ENCODE results near the gene RERE. TPM values are rescaled to one million over a fixed set of nuclear protein-coding genes. Genes with fewer than 3 reads are reported as not detected.

Gene RERE
- total and polyA plus RNA-seq, 2 experiments from 2014 or later: 148 to 170 TPM

DNA sequence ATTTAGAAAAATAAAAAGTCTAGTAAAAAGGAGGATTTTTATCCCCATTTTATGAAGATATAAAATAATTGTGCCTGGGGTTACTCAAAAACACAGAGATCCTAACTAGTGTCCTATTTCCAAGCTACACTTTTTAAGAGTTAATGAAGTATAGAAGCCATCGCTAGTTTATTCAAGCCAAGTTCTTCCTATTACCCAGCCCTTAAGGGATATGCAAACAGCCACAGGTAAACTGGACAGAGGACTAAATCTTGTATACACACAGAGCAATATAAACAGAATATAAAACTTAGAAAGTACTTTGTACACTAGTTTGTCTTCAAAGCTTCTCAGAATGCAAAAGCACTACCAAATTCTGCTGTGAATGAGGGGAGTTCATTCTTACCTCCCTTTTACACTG, 111.1 kb downstream of the RERE start (continued):
- TF ChIP-seq, protein P1, sequence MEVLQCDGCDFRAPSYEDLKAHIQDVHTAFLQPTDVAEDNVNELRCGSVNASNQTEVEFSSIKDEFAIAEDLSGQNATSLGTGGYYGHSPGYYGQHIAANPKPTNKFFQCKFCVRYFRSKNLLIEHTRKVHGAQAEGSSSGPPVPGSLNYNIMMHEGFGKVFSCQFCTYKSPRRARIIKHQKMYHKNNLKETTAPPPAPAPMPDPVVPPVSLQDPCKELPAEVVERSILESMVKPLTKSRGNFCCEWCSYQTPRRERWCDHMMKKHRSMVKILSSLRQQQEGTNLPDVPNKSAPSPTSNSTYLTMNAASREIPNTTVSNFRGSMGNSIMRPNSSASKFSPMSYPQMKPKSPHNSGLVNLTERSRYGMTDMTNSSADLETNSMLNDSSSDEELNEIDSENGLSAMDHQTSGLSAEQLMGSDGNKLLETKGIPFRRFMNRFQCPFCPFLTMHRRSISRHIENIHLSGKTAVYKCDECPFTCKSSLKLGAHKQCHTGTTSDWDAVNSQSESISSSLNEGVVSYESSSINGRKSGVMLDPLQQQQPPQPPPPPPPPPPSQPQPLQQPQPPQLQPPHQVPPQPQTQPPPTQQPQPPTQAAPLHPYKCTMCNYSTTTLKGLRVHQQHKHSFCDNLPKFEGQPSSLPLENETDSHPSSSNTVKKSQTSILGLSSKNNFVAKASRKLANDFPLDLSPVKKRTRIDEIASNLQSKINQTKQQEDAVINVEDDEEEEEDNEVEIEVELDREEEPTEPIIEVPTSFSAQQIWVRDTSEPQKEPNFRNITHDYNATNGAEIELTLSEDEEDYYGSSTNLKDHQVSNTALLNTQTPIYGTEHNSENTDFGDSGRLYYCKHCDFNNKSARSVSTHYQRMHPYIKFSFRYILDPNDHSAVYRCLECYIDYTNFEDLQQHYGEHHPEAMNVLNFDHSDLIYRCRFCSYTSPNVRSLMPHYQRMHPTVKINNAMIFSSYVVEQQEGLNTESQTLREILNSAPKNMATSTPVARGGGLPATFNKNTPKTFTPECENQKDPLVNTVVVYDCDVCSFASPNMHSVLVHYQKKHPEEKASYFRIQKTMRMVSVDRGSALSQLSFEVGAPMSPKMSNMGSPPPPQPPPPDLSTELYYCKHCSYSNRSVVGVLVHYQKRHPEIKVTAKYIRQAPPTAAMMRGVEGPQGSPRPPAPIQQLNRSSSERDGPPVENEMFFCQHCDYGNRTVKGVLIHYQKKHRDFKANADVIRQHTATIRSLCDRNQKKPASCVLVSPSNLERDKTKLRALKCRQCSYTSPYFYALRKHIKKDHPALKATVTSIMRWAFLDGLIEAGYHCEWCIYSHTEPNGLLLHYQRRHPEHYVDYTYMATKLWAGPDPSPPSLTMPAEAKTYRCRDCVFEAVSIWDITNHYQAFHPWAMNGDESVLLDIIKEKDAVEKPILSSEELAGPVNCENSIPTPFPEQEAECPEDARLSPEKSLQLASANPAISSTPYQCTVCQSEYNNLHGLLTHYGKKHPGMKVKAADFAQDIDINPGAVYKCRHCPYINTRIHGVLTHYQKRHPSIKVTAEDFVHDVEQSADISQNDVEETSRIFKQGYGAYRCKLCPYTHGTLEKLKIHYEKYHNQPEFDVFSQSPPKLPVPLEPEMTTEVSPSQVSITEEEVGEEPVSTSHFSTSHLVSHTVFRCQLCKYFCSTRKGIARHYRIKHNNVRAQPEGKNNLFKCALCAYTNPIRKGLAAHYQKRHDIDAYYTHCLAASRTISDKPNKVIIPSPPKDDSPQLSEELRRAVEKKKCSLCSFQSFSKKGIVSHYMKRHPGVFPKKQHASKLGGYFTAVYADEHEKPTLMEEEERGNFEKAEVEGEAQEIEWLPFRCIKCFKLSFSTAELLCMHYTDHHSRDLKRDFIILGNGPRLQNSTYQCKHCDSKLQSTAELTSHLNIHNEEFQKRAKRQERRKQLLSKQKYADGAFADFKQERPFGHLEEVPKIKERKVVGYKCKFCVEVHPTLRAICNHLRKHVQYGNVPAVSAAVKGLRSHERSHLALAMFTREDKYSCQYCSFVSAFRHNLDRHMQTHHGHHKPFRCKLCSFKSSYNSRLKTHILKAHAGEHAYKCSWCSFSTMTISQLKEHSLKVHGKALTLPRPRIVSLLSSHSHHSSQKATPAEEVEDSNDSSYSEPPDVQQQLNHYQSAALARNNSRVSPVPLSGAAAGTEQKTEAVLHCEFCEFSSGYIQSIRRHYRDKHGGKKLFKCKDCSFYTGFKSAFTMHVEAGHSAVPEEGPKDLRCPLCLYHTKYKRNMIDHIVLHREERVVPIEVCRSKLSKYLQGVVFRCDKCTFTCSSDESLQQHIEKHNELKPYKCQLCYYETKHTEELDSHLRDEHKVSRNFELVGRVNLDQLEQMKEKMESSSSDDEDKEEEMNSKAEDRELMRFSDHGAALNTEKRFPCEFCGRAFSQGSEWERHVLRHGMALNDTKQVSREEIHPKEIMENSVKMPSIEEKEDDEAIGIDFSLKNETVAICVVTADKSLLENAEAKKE (CRISPR knock-in tag; IDR thresholded peaks at IDR 0.05): no peak
- no peak for TF ChIP-seq EZH2 (IDR thresholded peaks at IDR 0.05; ENCODE audit: low read depth, unreplicated experiment)
- TF ChIP-seq NANOG (IDR thresholded peaks at IDR 0.05; ENCODE audit: borderline replicate concordance): no peak
- no peak for TF ChIP-seq EZH2phosphoT487 (IDR thresholded peaks at IDR 0.05; ENCODE audit: unreplicated experiment)
- TF ChIP-seq, protein P2, sequence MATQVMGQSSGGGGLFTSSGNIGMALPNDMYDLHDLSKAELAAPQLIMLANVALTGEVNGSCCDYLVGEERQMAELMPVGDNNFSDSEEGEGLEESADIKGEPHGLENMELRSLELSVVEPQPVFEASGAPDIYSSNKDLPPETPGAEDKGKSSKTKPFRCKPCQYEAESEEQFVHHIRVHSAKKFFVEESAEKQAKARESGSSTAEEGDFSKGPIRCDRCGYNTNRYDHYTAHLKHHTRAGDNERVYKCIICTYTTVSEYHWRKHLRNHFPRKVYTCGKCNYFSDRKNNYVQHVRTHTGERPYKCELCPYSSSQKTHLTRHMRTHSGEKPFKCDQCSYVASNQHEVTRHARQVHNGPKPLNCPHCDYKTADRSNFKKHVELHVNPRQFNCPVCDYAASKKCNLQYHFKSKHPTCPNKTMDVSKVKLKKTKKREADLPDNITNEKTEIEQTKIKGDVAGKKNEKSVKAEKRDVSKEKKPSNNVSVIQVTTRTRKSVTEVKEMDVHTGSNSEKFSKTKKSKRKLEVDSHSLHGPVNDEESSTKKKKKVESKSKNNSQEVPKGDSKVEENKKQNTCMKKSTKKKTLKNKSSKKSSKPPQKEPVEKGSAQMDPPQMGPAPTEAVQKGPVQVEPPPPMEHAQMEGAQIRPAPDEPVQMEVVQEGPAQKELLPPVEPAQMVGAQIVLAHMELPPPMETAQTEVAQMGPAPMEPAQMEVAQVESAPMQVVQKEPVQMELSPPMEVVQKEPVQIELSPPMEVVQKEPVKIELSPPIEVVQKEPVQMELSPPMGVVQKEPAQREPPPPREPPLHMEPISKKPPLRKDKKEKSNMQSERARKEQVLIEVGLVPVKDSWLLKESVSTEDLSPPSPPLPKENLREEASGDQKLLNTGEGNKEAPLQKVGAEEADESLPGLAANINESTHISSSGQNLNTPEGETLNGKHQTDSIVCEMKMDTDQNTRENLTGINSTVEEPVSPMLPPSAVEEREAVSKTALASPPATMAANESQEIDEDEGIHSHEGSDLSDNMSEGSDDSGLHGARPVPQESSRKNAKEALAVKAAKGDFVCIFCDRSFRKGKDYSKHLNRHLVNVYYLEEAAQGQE (IDR thresholded peaks at IDR 0.05; ENCODE audit: unreplicated experiment): no peak
- no peak for TF ChIP-seq ZNF331 (CRISPR knock-in tag; IDR thresholded peaks at IDR 0.05; ENCODE audit: low read depth)
